Measurements from ENCODE around the gene SAMMSON. TPM values are rescaled to one million over a fixed set of nuclear protein-coding genes. Genes with fewer than 3 reads are reported as not detected.

SAMMSON gene
- total RNA-seq, 5 donors from 2014 or later (not counting 1 experiment from before 2014, with no cell fraction given): not detected

- Mint-ChIP-seq H3K27ac (no peak overlapping the region), H3K9me3 (peaks cover 0 to 3% (median 0%) of the 10 kb centered on the region in 3 donors), H3K4me1 (no peaks in the 10 kb centered on the region), H3K27me3 (peaks cover 0 to 5% of the 10 kb centered on the region in 2 donors), H3K4me3 (no peak overlapping the region), H3K36me3 (no peaks in the 10 kb centered on the region)
- POLR2A ChIA-PET: no interaction called here
- CTCF ChIA-PET: no interaction called here
- Histone ChIP-seq H3K27ac (ENCODE audit: low read length) (no peak overlapping the region), H3K27me3 (replicated peaks in 1 of 2; ENCODE audit: control insufficient read depth in 2 of 2, extremely low read depth in 1 of 2, insufficient read depth in 2 of 2, low read length in 1 of 2) (no peaks in the 10 kb centered on the region), H3K9me3 (no peaks in the 10 kb centered on the region), H3K4me1 (ENCODE audit: control insufficient read depth in 1 of 2, extremely low read depth in 1 of 2, insufficient read depth in 2 of 2, low read length in 2 of 2) (no peaks in the 10 kb centered on the region), H3K36me3 (ENCODE audit: control insufficient read depth in 2 of 2, extremely low read depth in 1 of 2, insufficient read depth in 1 of 2, low read length in 1 of 2) (no peaks in the 10 kb centered on the region), H3K4me3 (ENCODE audit: control insufficient read depth in 1 of 2, extremely low read depth in 1 of 2, low read length in 1 of 2) (no peak overlapping the region)
- 44% methylated on average over 1 of the region's 1 CpG for WGBS (ENCODE audit: insufficient coverage)
- DNase-seq (no peak), ATAC-seq (replicated peaks in 1 of 4) (no peak)
Observed at GRCh38 chr3:70038693-70039092, 39.2 kb downstream of the SAMMSON start.

DNA sequence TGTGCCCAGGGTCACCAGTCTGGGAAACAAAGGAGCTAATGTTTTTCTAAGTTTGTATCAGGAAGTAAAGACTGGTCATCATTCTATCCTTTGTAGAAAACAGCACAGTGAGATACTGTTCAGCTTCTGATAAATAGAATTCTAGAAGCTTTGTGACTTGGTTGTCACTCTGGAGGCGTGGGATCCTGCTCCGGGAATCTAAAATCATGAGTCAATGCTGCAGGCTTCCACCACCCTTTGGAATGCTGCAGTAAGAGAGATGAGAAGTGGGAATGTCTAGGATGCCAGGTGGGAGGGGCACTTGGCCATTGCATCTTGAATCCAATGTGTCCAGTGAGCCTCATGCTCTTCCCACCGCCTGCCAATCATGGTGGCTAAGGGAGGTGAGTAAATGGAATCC lies 40.9 kb downstream of the SAMMSON start:
- ChIA-PET CTCF (no interaction called here), POLR2A (no interaction called here)
- Mint-ChIP-seq H3K27ac (no peak overlapping the region), H3K27me3 (peaks cover 0 to 5% of the 10 kb centered on the region in 2 donors), H3K4me3 (no peak overlapping the region), H3K4me1 (no peaks in the 10 kb centered on the region), H3K36me3 (no peaks in the 10 kb centered on the region), H3K9me3 (peaks cover 0 to 3% (median 0%) of the 10 kb centered on the region in 3 donors)
- ATAC-seq (replicated peaks in 1 of 4) (no peak), DNase-seq (no peak)
- WGBS (ENCODE audit: insufficient coverage): no CpG with 5 or more reads among the region's 3 CpGs
- no peaks in the 10 kb centered on the region for H3K36me3 ChIP-seq (ENCODE audit: control insufficient read depth in 2 of 2, extremely low read depth in 1 of 2, insufficient read depth in 1 of 2, low read length in 1 of 2)
- H3K27me3 ChIP-seq (replicated peaks in 1 of 2; ENCODE audit: control insufficient read depth in 2 of 2, extremely low read depth in 1 of 2, insufficient read depth in 2 of 2, low read length in 1 of 2): no peaks in the 10 kb centered on the region
- no peak overlapping the region for H3K4me3 ChIP-seq (ENCODE audit: control insufficient read depth in 1 of 2, extremely low read depth in 1 of 2, low read length in 1 of 2)
- H3K27ac ChIP-seq (ENCODE audit: low read length): no peak overlapping the region
- H3K4me1 ChIP-seq (ENCODE audit: control insufficient read depth in 1 of 2, extremely low read depth in 1 of 2, insufficient read depth in 2 of 2, low read length in 2 of 2): no peaks in the 10 kb centered on the region
- no peaks in the 10 kb centered on the region for H3K9me3 ChIP-seq

DNA sequence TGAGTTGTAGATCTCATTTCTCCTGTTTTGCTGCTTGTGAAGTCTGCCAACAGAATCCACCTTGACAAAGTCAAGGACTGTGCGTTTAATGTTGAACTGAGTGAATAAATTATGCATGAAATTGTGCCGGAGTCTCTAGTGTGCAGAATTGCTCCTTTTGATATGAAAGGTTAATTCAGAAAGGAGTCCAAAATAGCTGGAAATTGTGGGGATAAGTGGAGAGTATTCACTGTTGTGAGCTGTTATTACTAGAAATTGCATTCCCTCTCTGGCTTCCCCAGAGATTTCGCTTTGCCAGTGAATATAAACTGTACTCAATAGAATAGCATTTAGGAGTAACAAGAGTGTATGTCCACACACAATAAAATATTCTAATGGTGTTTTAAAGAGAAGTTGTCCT lies 43.1 kb downstream of the SAMMSON start:
- no CpG with 5 or more reads among the region's 3 CpGs for WGBS (ENCODE audit: insufficient coverage)
- H3K9me3 ChIP-seq: no peaks in the 10 kb centered on the region
- POLR2A ChIA-PET: no interaction called here
- no peaks in the 10 kb centered on the region for H3K36me3 Mint-ChIP-seq
- H3K36me3 ChIP-seq (ENCODE audit: control insufficient read depth in 2 of 2, extremely low read depth in 1 of 2, insufficient read depth in 1 of 2, low read length in 1 of 2): no peaks in the 10 kb centered on the region
- no peak overlapping the region for H3K27ac ChIP-seq (ENCODE audit: low read length)
- peaks cover 0 to 3% (median 0%) of the 10 kb centered on the region in 3 donors for H3K9me3 Mint-ChIP-seq
- no peaks in the 10 kb centered on the region for H3K27me3 ChIP-seq (replicated peaks in 1 of 2; ENCODE audit: control insufficient read depth in 2 of 2, extremely low read depth in 1 of 2, insufficient read depth in 2 of 2, low read length in 1 of 2)
- H3K27ac Mint-ChIP-seq: no peak overlapping the region
- no peaks in the 10 kb centered on the region for H3K4me1 Mint-ChIP-seq
- H3K4me3 ChIP-seq (ENCODE audit: control insufficient read depth in 1 of 2, extremely low read depth in 1 of 2, low read length in 1 of 2): no peak overlapping the region
- CTCF ChIA-PET: no interaction called here
- ATAC-seq (replicated peaks in 1 of 4) (no peak), DNase-seq (no peak)
- H3K27me3 Mint-ChIP-seq: peaks cover 0 to 5% of the 10 kb centered on the region in 2 donors
- H3K4me3 Mint-ChIP-seq: no peak overlapping the region
- H3K4me1 ChIP-seq (ENCODE audit: control insufficient read depth in 1 of 2, extremely low read depth in 1 of 2, insufficient read depth in 2 of 2, low read length in 2 of 2): no peaks in the 10 kb centered on the region

GRCh38 chr3:70049761-70050160 lies 50.2 kb downstream of the SAMMSON start:
- Mint-ChIP-seq H3K36me3 (no peaks in the 10 kb centered on the region), H3K4me3 (no peak overlapping the region), H3K27me3 (peaks cover 0 to 4% of the 10 kb centered on the region in 2 donors), H3K4me1 (no peaks in the 10 kb centered on the region), H3K27ac (no peak overlapping the region), H3K9me3 (no peaks in the 10 kb centered on the region)
- Histone ChIP-seq H3K27me3 (replicated peaks in 1 of 2; ENCODE audit: control insufficient read depth in 2 of 2, extremely low read depth in 1 of 2, insufficient read depth in 2 of 2, low read length in 1 of 2) (no peaks in the 10 kb centered on the region), H3K4me1 (ENCODE audit: control insufficient read depth in 1 of 2, extremely low read depth in 1 of 2, insufficient read depth in 2 of 2, low read length in 2 of 2) (no peaks in the 10 kb centered on the region), H3K36me3 (ENCODE audit: control insufficient read depth in 2 of 2, extremely low read depth in 1 of 2, insufficient read depth in 1 of 2, low read length in 1 of 2) (no peaks in the 10 kb centered on the region), H3K4me3 (ENCODE audit: control insufficient read depth in 1 of 2, extremely low read depth in 1 of 2, low read length in 1 of 2) (no peak overlapping the region), H3K27ac (ENCODE audit: low read length) (no peak overlapping the region), H3K9me3 (no peaks in the 10 kb centered on the region)
- CTCF ChIA-PET: no interaction called here
- DNase-seq (no peak), ATAC-seq (replicated peaks in 1 of 4) (no peak)
- POLR2A ChIA-PET: no interaction called here
- WGBS (ENCODE audit: insufficient coverage): no CpG with 5 or more reads among the region's 3 CpGs

- POLR2A ChIA-PET: no interaction called here
- H3K36me3 Mint-ChIP-seq: no peaks in the 10 kb centered on the region
- H3K4me3 Mint-ChIP-seq: no peak overlapping the region
- no peaks in the 10 kb centered on the region for H3K4me1 Mint-ChIP-seq
- no peak for DNase-seq
- Histone ChIP-seq H3K27me3 (replicated peaks in 1 of 2; ENCODE audit: control insufficient read depth in 2 of 2, extremely low read depth in 1 of 2, insufficient read depth in 2 of 2, low read length in 1 of 2) (no peaks in the 10 kb centered on the region), H3K27ac (ENCODE audit: low read length) (no peak overlapping the region), H3K4me1 (ENCODE audit: control insufficient read depth in 1 of 2, extremely low read depth in 1 of 2, insufficient read depth in 2 of 2, low read length in 2 of 2) (no peaks in the 10 kb centered on the region), H3K9me3 (no peaks in the 10 kb centered on the region), H3K36me3 (ENCODE audit: control insufficient read depth in 2 of 2, extremely low read depth in 1 of 2, insufficient read depth in 1 of 2, low read length in 1 of 2) (no peaks in the 10 kb centered on the region), H3K4me3 (ENCODE audit: control insufficient read depth in 1 of 2, extremely low read depth in 1 of 2, low read length in 1 of 2) (no peak overlapping the region)
- no peak for ATAC-seq (replicated peaks in 1 of 4)
- H3K27me3 Mint-ChIP-seq: peaks cover 0 to 10% of the 10 kb centered on the region in 2 donors
- no CpG with 5 or more reads among the region's 1 CpG for WGBS (ENCODE audit: insufficient coverage)
- no peaks in the 10 kb centered on the region for H3K9me3 Mint-ChIP-seq
- no peak overlapping the region for H3K27ac Mint-ChIP-seq
- CTCF ChIA-PET: no interaction called here
Observed at GRCh38 chr3:70053293-70053692, 53.8 kb downstream of the SAMMSON start.

DNA sequence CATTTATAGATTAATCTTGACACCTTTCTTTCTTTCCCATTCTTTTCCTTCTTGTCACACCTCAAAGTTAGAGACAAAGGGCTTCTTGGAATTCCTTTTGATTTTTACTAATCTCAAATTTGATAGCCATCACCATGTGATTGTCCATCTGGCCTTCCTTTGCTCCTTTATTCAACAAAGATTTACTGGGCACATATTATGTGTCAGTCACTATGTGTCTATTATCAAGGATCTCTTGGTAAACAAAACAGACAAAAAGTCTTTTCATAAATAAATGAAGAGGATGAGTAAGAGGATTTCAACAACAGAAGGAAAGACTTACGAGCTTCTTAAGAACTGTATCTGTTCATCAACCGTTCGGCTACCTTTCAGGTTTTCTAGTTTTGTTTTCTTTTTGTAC lies 56.5 kb downstream of the SAMMSON start:
- no peaks in the 10 kb centered on the region for H3K9me3 Mint-ChIP-seq
- H3K9me3 ChIP-seq: no peaks in the 10 kb centered on the region
- no peaks in the 10 kb centered on the region for H3K36me3 Mint-ChIP-seq
- no peaks in the 10 kb centered on the region for H3K4me1 ChIP-seq (ENCODE audit: control insufficient read depth in 1 of 2, extremely low read depth in 1 of 2, insufficient read depth in 2 of 2, low read length in 2 of 2)
- no peak overlapping the region for H3K4me3 Mint-ChIP-seq
- no peaks in the 10 kb centered on the region for H3K36me3 ChIP-seq (ENCODE audit: control insufficient read depth in 2 of 2, extremely low read depth in 1 of 2, insufficient read depth in 1 of 2, low read length in 1 of 2)
- no peak overlapping the region for H3K27ac ChIP-seq (ENCODE audit: low read length)
- no peak overlapping the region for H3K4me3 ChIP-seq (ENCODE audit: control insufficient read depth in 1 of 2, extremely low read depth in 1 of 2, low read length in 1 of 2)
- CTCF ChIA-PET: interaction anchor here in 1 of 2 donors (1.3 kb wide), 1 partner anchor 10 kb away, joined by 3 read pairs; no protein-coding TSS in a partner anchor
- no CpG with 5 or more reads among the region's 3 CpGs for WGBS (ENCODE audit: insufficient coverage)
- no peak for ATAC-seq (replicated peaks in 1 of 4)
- H3K27me3 ChIP-seq (replicated peaks in 1 of 2; ENCODE audit: control insufficient read depth in 2 of 2, extremely low read depth in 1 of 2, insufficient read depth in 2 of 2, low read length in 1 of 2): peaks cover 0 to 3% of the 10 kb centered on the region in 2 experiments
- no peak for DNase-seq
- H3K27me3 Mint-ChIP-seq: peaks cover 0 to 6% of the 10 kb centered on the region in 2 donors
- POLR2A ChIA-PET: no interaction called here
- H3K27ac Mint-ChIP-seq: no peak overlapping the region
- no peaks in the 10 kb centered on the region for H3K4me1 Mint-ChIP-seq

GRCh38 chr3:70057426-70057825 lies 57.9 kb downstream of the SAMMSON start:
- no peak overlapping the region for H3K27ac Mint-ChIP-seq
- H3K36me3 Mint-ChIP-seq: no peaks in the 10 kb centered on the region
- WGBS (ENCODE audit: insufficient coverage): no CpG with 5 or more reads among the region's 1 CpG
- POLR2A ChIA-PET: no interaction called here
- no peak overlapping the region for H3K27ac ChIP-seq (ENCODE audit: low read length)
- no peaks in the 10 kb centered on the region for H3K9me3 ChIP-seq
- peaks cover 0 to 3% of the 10 kb centered on the region in 2 experiments for H3K27me3 ChIP-seq (replicated peaks in 1 of 2; ENCODE audit: control insufficient read depth in 2 of 2, extremely low read depth in 1 of 2, insufficient read depth in 2 of 2, low read length in 1 of 2)
- no peaks in the 10 kb centered on the region for H3K36me3 ChIP-seq (ENCODE audit: control insufficient read depth in 2 of 2, extremely low read depth in 1 of 2, insufficient read depth in 1 of 2, low read length in 1 of 2)
- H3K4me1 Mint-ChIP-seq: no peaks in the 10 kb centered on the region
- DNase-seq (no peak), ATAC-seq (replicated peaks in 1 of 4) (no peak)
- no peaks in the 10 kb centered on the region for H3K9me3 Mint-ChIP-seq
- CTCF ChIA-PET: no interaction called here
- H3K4me1 ChIP-seq (ENCODE audit: control insufficient read depth in 1 of 2, extremely low read depth in 1 of 2, insufficient read depth in 2 of 2, low read length in 2 of 2): no peaks in the 10 kb centered on the region
- H3K27me3 Mint-ChIP-seq: peaks cover 0 to 6% of the 10 kb centered on the region in 2 donors
- H3K4me3 ChIP-seq (ENCODE audit: control insufficient read depth in 1 of 2, extremely low read depth in 1 of 2, low read length in 1 of 2): no peak overlapping the region
- H3K4me3 Mint-ChIP-seq: no peak overlapping the region
